HepG2 (cell line): ENCODE results near the gene YIF1A. TPM values are rescaled to one million over a fixed set of nuclear protein-coding genes. Genes with fewer than 3 reads are reported as not detected.

Source experiments
- ATAC-seq: fragments of 200-7000 bp; cut with Tn5 transposase; 3 replicates; pipeline ENCODE4 v1.9.1; 2020; ENCODE audit warnings: mild to moderate bottlenecking, moderate library complexity
- BruUV-seq: library from RNA; stranded (reverse); fragments of 400-500 nt; replicated peaks from 2 replicates; lab custom pipeline; 2021; lab: Mats Ljungman, UMichigan
- CTCF ChIA-PET: fragments of 300-600 bp; formaldehyde crosslinking; extraction: SDS; loops from one replicate; lab custom pipeline; 2021; ENCODE audit warnings: low total read pairs, inconsistent platforms, low intra/inter-chr PET ratio; lab: Yijun Ruan, JAX
- POLR2A ChIA-PET: fragments of 350-600 bp; sonication (Branson Sonifier 250); formaldehyde crosslinking; loops from one replicate; lab custom pipeline; 2020; ENCODE audit warnings: antibody characterized with exemption, inconsistent platforms; lab: Yijun Ruan, JAX
- DNase-seq: peaks from one replicate; pipeline ENCODE4 v3.0.0-alpha.2; 2015; ENCODE audit warnings: low spot score
- FAIRE-seq: peaks from 3 replicates; lab custom pipeline; 2011; peaks lifted over from hg19 to GRCh38; lab: Jason Lieb, UNC
- H2AFZ ChIP-seq: one replicate; pipeline ENCODE4 v1.6.1; 2011; ENCODE audit warnings: low read length, inconsistent platforms
- H3K27ac ChIP-seq: fragments of 300-600 bp; 3 replicates; pipeline ENCODE4 v1.8.0; 2011; ENCODE audit warnings: mixed run types, mild to moderate bottlenecking, mixed read lengths, low read length, inconsistent platforms; ENCODE audit not compliant: insufficient read depth; ENCODE audit errors: extremely low read length
- H3K27me3 ChIP-seq, 2 experiments: fragments of 200-600 bp in 1 of 2; 2 replicates in 1 of 2; 3 replicates in 1 of 2; pipeline versions ENCODE4 v1.6.0 to v1.8.0; 2011; ENCODE audit warnings: low read length in 2 of 2, mild to moderate bottlenecking in 2 of 2, moderate library complexity in 2 of 2, inconsistent platforms in 1 of 2; ENCODE audit not compliant: insufficient read depth in 2 of 2, control insufficient read depth in 1 of 2
- H3K36me3 ChIP-seq, 2 experiments: fragments of 200-600 bp in 1 of 2; replicated peaks in 1 of 2; 2 replicates in 1 of 2; 3 replicates in 1 of 2; pipeline versions ENCODE4 v1.5.1 to v1.8.0; 2011; ENCODE audit warnings: low read length in 2 of 2, inconsistent platforms in 1 of 2; ENCODE audit not compliant: insufficient read depth in 2 of 2, control insufficient read depth in 1 of 2
- H3K4me1 ChIP-seq: 2 replicates; pipeline ENCODE4 v1.5.1; 2012; ENCODE audit warnings: low read length, inconsistent platforms; ENCODE audit not compliant: insufficient read depth
- H3K4me2 ChIP-seq: 2 replicates; pipeline ENCODE4 v1.6.0; 2011; ENCODE audit warnings: low read depth, low read length, inconsistent platforms
- H3K4me3 ChIP-seq, 3 experiments: fragments of 200-600 bp in 1 of 3; sonication (generic), shearing (Covaris generic) in 1 of 3; replicated peaks in 1 of 3; 2 replicates each; pipeline ENCODE4 v1.5.1; 2011 to 2016; ENCODE audit warnings: low read length in 3 of 3, inconsistent platforms in 2 of 3, low read depth in 2 of 3, mild to moderate bottlenecking in 2 of 3, control low read depth in 1 of 3, mixed read lengths in 1 of 3; ENCODE audit not compliant: insufficient read depth in 1 of 3
- H3K79me2 ChIP-seq: one replicate; pipeline ENCODE4 v1.6.1; 2011; ENCODE audit warnings: low read length, inconsistent platforms; ENCODE audit not compliant: insufficient read depth
- H3K9ac ChIP-seq: 2 replicates; pipeline ENCODE4 v1.6.0; 2011; ENCODE audit warnings: mild to moderate bottlenecking, low read depth, low read length, inconsistent platforms; ENCODE audit not compliant: insufficient read depth
- H3K9me3 ChIP-seq: 2 replicates; pipeline ENCODE4 v1.5.1; 2012; ENCODE audit warnings: mild to moderate bottlenecking, low read length
- H4K20me1 ChIP-seq: 2 replicates; pipeline ENCODE4 v1.6.0; 2011; ENCODE audit warnings: inconsistent platforms, mild to moderate bottlenecking, low read length, moderate library complexity; ENCODE audit not compliant: insufficient read depth
- CEBPG ChIP-seq: IDR thresholded peaks from 2 replicates; pipeline ENCODE4 v1.6.1; 2016
- FOSL1 ChIP-seq: sonication (generic); formaldehyde crosslinking; IDR thresholded peaks from 2 replicates; pipeline ENCODE4 v1.9.0; 2021; ENCODE audit warnings: missing genetic modification reagents, borderline replicate concordance
- IRX3 ChIP-seq: sonication (generic); formaldehyde crosslinking; IDR thresholded peaks from 2 replicates; pipeline ENCODE4 v1.8.1; 2023; ENCODE audit warnings: mild to moderate bottlenecking, low read depth, missing genetic modification reagents, borderline replicate concordance
- KDM2A ChIP-seq: sonication (generic); formaldehyde crosslinking; IDR thresholded peaks from 2 replicates; pipeline ENCODE4 v1.4.0; 2020; ENCODE audit warnings: low read depth, missing genetic modification reagents, borderline replicate concordance
- MAFG ChIP-seq: sonication (generic); formaldehyde crosslinking; IDR thresholded peaks from 2 replicates; pipeline ENCODE4 v1.5.1; 2020; ENCODE audit warnings: mild to moderate bottlenecking, missing genetic modification reagents
- MLLT10 ChIP-seq: sonication (generic); formaldehyde crosslinking; IDR thresholded peaks from 2 replicates; pipeline ENCODE4 v1.4.0; 2020; ENCODE audit warnings: missing genetic modification reagents
- NKX3-1 ChIP-seq: sonication (generic); formaldehyde crosslinking; IDR thresholded peaks from 2 replicates; pipeline ENCODE4 v1.5.0; 2020; ENCODE audit warnings: missing genetic modification reagents
- RBM39 ChIP-seq: fragments of 200-400 bp; formaldehyde crosslinking; IDR thresholded peaks from one replicate; pipeline ENCODE4 v1.6.1; 2018; ENCODE audit warnings: antibody characterized with exemption, mild to moderate bottlenecking, low read depth, low read length; ENCODE audit not compliant: poor library complexity, severe bottlenecking
- SETDB1 ChIP-seq: sonication (generic); formaldehyde crosslinking; IDR thresholded peaks from 2 replicates; pipeline ENCODE4 v1.5.1; 2020; ENCODE audit warnings: missing genetic modification reagents, mild to moderate bottlenecking, borderline replicate concordance
- ZBTB20 ChIP-seq: sonication (generic); formaldehyde crosslinking; IDR thresholded peaks from 2 replicates; pipeline ENCODE4 v1.8.1; 2023; ENCODE audit warnings: missing genetic modification reagents, low read depth, mild to moderate bottlenecking, borderline replicate concordance
- ZMAT3 ChIP-seq: sonication (generic); formaldehyde crosslinking; conservative IDR thresholded peaks from 2 replicates; pipeline ENCODE4 v1.7.0; 2021; ENCODE audit warnings: missing genetic modification reagents
- ZNF737 ChIP-seq: sonication (generic); formaldehyde crosslinking; IDR thresholded peaks from 2 replicates; pipeline ENCODE4 v1.5.0; 2020; ENCODE audit warnings: missing genetic modification reagents, mild to moderate bottlenecking, borderline replicate concordance
- ZNF879 ChIP-seq: sonication (generic); formaldehyde crosslinking; IDR thresholded peaks from 2 replicates; pipeline ENCODE4 v1.8.1; 2023; ENCODE audit warnings: missing genetic modification reagents
- WGBS: methylation state at CpG from one replicate; pipeline ENCODE4 v1.1.6; 2017; ENCODE audit warnings: low lambda C conversion rate; 5-methylcytosine and 5-hydroxymethylcytosine counted together
- in situ Hi-C: cut with HindIII; loops from 2 replicates; pipeline ENCODE4 v1.10.0; 2017; ENCODE audit warnings: low pct_unique_long_range_greater_than_20kb; ENCODE audit not compliant: extremely low pct_ligation_motif_present
- intact Hi-C: fragments of 100-400 bp; cut with micrococcal nuclease; formaldehyde crosslinking; loops from one replicate; pipeline ENCODE4 v1.10.0; 2022; ENCODE audit not compliant: unreplicated experiment
- polyA plus RNA-seq, 8 experiments: library from polyadenylated mRNA; depleted of rRNA in 3 of 8; stranded (reverse) in 7 of 8; unstranded in 1 of 8; fragments of >200 nt; fragmentation: Illumina TruSeq in 4 of 8; extraction: Trizol in 4 of 8; gene quantifications; 2 replicates each; pipeline versions ENCODE4 v1.2.1 to v1.2.3, GENCODE V29; 2011 to 2016; ENCODE audit warnings: low read depth in 4 of 8, missing spikeins in 1 of 8, mixed read lengths in 1 of 8; ENCODE audit not compliant: insufficient read depth in 1 of 8
- total RNA-seq, 5 experiments: library from RNA; depleted of rRNA; stranded (reverse); fragments of >200 nt; fragmentation: Illumina TruSeq; extraction: Trizol; gene quantifications; 2 replicates each; pipeline ENCODE4 v1.2.3, GENCODE V29; 2016; ENCODE audit warnings: low read depth in 1 of 5
- TF ChIP-seq, protein P1 (sequence below): sonication (generic); formaldehyde crosslinking; IDR thresholded peaks from 2 replicates; pipeline ENCODE4 v1.4.0; 2020; ENCODE audit warnings: missing genetic modification reagents
- TF ChIP-seq, protein P2 (sequence below): sonication (generic); formaldehyde crosslinking; IDR thresholded peaks from 2 replicates; pipeline ENCODE4 v1.4.0; 2020; ENCODE audit warnings: missing genetic modification reagents
- TF ChIP-seq, protein P3 (sequence below): sonication (generic); formaldehyde crosslinking; IDR thresholded peaks from 2 replicates; pipeline ENCODE4 v1.4.0; 2020; ENCODE audit warnings: low read depth, mild to moderate bottlenecking, missing genetic modification reagents
- TF ChIP-seq, protein P4 (sequence below): sonication (generic); formaldehyde crosslinking; IDR thresholded peaks from 2 replicates; pipeline ENCODE4 v1.9.0; 2021; ENCODE audit warnings: missing genetic modification reagents, borderline replicate concordance

YIF1A gene
- total and polyA plus RNA-seq, 2 of the 13 experiments (the other 11 are each of a cell fraction or from before 2014, with no cell fraction given), result 133 to 145 TPM

DNA sequence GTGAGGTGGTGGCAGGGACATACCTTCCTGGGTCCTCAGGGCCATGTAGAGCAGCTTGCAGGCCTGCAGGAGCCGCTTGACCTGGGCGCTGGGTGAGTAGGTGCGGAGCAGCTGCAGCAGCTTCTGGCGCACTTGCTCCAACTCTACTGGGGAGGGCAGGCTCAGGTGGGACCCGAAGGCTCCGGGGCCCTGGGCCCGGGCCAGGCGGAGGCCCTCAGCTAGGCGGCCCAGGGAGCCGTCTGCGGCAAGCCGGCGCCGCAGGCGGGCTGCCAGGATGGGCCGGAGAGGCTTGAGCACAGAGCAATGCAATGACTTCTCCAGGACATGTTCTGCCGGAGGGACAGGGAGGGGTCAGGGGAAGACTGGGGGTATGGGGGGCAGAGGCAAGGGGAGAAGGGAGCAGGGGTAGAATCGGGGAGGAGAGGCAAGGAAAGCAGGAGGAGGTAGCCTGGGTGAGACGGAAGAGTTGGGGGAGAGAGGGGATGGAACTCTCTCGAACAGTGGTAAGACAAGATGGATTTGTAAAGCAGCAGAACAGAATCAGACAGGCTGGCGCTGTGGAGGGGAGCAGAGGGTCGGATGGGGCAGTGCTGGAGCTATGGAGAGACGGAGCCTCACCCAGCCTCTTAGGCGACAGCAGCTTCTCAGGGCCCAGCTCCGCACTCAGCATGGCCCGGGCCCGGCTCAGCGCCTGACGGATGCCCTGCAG lies 45.1 kb upstream of the YIF1A start (continued):
- no peak for TF ChIP-seq ZMAT3 (CRISPR knock-in tag)
- no peak for TF ChIP-seq ZBTB20
- no peak for TF ChIP-seq FOSL1 (CRISPR knock-in tag)
- no peak for TF ChIP-seq MLLT10 (CRISPR knock-in tag)

DNA sequence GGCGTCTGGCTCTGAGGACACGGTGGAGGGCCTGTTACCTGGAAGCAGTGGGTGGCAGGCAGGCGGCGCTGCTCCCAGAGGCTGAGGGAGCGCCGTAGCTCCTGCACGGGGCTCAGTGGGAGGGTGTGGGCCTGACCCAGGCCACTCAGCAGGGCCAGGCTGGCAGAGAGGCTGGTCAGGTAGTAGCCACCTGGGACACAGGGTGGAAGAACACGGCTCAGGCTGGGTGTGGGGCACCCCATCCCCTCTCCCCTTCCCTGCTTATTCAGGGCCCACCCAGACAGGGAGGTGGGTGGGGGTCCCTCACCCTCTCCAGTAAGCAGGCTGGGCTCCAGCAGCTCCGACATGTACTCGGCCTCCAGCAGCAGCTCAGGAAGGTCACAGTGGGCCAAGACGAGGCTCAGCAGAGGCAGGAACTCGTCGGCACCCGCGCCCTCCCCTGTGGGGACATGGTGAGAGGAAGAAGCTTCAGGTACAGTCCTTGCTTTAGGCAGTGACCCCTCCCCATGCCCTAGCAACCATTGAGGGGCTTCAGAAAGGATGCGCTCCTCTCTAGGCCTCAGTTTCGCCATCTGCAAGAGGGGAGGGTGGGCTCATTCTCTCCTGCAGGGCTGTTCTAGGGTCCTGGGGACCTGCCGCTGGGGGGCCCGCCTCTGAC lies 44.4 kb upstream of the YIF1A start:
- in situ Hi-C loops, result no loop called here
- BruUV-seq, result no TSS peak
- CTCF ChIA-PET, result no interaction called here
- no peak for TF ChIP-seq SETDB1
- no peak for TF ChIP-seq CEBPG
- TF ChIP-seq, protein P1, sequence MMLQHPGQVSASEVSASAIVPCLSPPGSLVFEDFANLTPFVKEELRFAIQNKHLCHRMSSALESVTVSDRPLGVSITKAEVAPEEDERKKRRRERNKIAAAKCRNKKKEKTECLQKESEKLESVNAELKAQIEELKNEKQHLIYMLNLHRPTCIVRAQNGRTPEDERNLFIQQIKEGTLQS (CRISPR knock-in tag), result no peak
- TF ChIP-seq, protein P2, sequence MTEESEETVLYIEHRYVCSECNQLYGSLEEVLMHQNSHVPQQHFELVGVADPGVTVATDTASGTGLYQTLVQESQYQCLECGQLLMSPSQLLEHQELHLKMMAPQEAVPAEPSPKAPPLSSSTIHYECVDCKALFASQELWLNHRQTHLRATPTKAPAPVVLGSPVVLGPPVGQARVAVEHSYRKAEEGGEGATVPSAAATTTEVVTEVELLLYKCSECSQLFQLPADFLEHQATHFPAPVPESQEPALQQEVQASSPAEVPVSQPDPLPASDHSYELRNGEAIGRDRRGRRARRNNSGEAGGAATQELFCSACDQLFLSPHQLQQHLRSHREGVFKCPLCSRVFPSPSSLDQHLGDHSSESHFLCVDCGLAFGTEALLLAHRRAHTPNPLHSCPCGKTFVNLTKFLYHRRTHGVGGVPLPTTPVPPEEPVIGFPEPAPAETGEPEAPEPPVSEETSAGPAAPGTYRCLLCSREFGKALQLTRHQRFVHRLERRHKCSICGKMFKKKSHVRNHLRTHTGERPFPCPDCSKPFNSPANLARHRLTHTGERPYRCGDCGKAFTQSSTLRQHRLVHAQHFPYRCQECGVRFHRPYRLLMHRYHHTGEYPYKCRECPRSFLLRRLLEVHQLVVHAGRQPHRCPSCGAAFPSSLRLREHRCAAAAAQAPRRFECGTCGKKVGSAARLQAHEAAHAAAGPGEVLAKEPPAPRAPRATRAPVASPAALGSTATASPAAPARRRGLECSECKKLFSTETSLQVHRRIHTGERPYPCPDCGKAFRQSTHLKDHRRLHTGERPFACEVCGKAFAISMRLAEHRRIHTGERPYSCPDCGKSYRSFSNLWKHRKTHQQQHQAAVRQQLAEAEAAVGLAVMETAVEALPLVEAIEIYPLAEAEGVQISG (CRISPR knock-in tag), result no peak
- no peak for TF ChIP-seq KDM2A (CRISPR knock-in tag)
- TF ChIP-seq RBM39, result no peak
- TF ChIP-seq, protein P3, sequence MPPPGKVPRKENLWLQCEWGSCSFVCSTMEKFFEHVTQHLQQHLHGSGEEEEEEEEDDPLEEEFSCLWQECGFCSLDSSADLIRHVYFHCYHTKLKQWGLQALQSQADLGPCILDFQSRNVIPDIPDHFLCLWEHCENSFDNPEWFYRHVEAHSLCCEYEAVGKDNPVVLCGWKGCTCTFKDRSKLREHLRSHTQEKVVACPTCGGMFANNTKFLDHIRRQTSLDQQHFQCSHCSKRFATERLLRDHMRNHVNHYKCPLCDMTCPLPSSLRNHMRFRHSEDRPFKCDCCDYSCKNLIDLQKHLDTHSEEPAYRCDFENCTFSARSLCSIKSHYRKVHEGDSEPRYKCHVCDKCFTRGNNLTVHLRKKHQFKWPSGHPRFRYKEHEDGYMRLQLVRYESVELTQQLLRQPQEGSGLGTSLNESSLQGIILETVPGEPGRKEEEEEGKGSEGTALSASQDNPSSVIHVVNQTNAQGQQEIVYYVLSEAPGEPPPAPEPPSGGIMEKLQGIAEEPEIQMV (CRISPR knock-in tag), result no peak
- no peak for TF ChIP-seq ZNF879 (CRISPR knock-in tag)
- TF ChIP-seq, protein P4, sequence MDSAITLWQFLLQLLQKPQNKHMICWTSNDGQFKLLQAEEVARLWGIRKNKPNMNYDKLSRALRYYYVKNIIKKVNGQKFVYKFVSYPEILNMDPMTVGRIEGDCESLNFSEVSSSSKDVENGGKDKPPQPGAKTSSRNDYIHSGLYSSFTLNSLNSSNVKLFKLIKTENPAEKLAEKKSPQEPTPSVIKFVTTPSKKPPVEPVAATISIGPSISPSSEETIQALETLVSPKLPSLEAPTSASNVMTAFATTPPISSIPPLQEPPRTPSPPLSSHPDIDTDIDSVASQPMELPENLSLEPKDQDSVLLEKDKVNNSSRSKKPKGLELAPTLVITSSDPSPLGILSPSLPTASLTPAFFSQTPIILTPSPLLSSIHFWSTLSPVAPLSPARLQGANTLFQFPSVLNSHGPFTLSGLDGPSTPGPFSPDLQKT (CRISPR knock-in tag), result no peak
- no peak for TF ChIP-seq ZNF737 (CRISPR knock-in tag)
- TF ChIP-seq MAFG (CRISPR knock-in tag), result no peak
- no peak for TF ChIP-seq IRX3 (CRISPR knock-in tag)
- TF ChIP-seq NKX3-1 (CRISPR knock-in tag), result no peak

More for the DNA sequence above, 44.4 kb upstream of the YIF1A start:
- WGBS, result 97% methylated on average over 6 of the region's 19 CpGs
- no peaks in the 10 kb centered on the region for H3K9me3 ChIP-seq
- no peak overlapping the region for H3K9ac ChIP-seq
- no peak overlapping the region for H3K27ac ChIP-seq
- intact Hi-C loops, result no loop called here
- no peak for FAIRE-seq
- POLR2A ChIA-PET, result interaction anchor here (3.6 kb wide), 1 partner anchor 21 kb away, joined by 59 read pairs; no protein-coding TSS in a partner anchor
- no peaks in the 10 kb centered on the region; a peak in 1 of 5 replicates for H3K36me3 ChIP-seq
- no peak for DNase-seq
- H3K4me2 ChIP-seq, result no peak overlapping the region
- no peak overlapping the region for H2AFZ ChIP-seq
- H3K79me2 ChIP-seq, result no peaks in the 10 kb centered on the region
- H4K20me1 ChIP-seq, result no peaks in the 10 kb centered on the region
- ATAC-seq, result no peak
- H3K27me3 ChIP-seq, result no peaks in the 10 kb centered on the region
- H3K4me1 ChIP-seq, result peaks cover 38% of the 10 kb centered on the region
- no peak overlapping the region for H3K4me3 ChIP-seq
